GM23338 (cell line): ENCODE data around the gene KIF3C. TPM values are rescaled to one million over a fixed set of nuclear protein-coding genes. Genes with fewer than 3 reads are reported as not detected.
"Not testable (repeated sequence)": the region's sequence is repeated elsewhere in the genome, so short reads cannot be mapped to it uniquely, and the experiment has no call there.

Experiments used
- ATAC-seq: fragments of 200-7000 bp; cut with Tn5 transposase; 3 replicates; pipeline ENCODE4 v1.9.1; 2020
- DNase-seq: peaks from one replicate; pipeline ENCODE4 v3.0.0-alpha.2; 2015; ENCODE audit warnings: low spot score
- H2AFZ ChIP-seq: fragments of 200-600 bp; sonication (generic); 2 replicates; pipeline ENCODE4 v1.8.0; 2016; ENCODE audit warnings: antibody characterized with exemption, mild to moderate bottlenecking, moderate library complexity
- H3F3A ChIP-seq: fragments of 200-600 bp; sonication (generic); replicated peaks from 2 replicates; pipeline ENCODE4 v1.8.0; 2017; ENCODE audit warnings: antibody characterized with exemption, mixed run types, low read depth
- H3K27ac ChIP-seq: fragments of 200-600 bp; sonication (generic); 2 replicates; pipeline ENCODE4 v1.6.1; 2016; ENCODE audit warnings: low read depth
- H3K27me3 ChIP-seq: fragments of 200-600 bp; sonication (generic); 2 replicates; pipeline ENCODE4 v1.8.0; 2016; ENCODE audit warnings: mild to moderate bottlenecking, mixed run types, moderate library complexity; ENCODE audit not compliant: insufficient read depth
- H3K36me3 ChIP-seq: fragments of 200-600 bp; sonication (generic); 2 replicates; pipeline ENCODE4 v1.8.0; 2016; ENCODE audit warnings: mild to moderate bottlenecking; ENCODE audit not compliant: insufficient read depth
- H3K4me1 ChIP-seq: fragments of 200-600 bp; sonication (generic); 2 replicates; pipeline ENCODE4 v1.8.0; 2016; ENCODE audit warnings: mild to moderate bottlenecking, moderate library complexity; ENCODE audit not compliant: insufficient read depth
- H3K4me2 ChIP-seq: fragments of 200-600 bp; sonication (generic); 2 replicates; pipeline ENCODE4 v1.7.1; 2017; ENCODE audit warnings: mixed run types
- H3K4me3 ChIP-seq: fragments of 200-600 bp; sonication (generic); 2 replicates; pipeline ENCODE4 v1.6.1; 2016; ENCODE audit warnings: mixed run types
- H3K79me2 ChIP-seq: fragments of 200-600 bp; sonication (generic); replicated peaks from 2 replicates; pipeline ENCODE4 v1.8.0; 2017; ENCODE audit warnings: mild to moderate bottlenecking; ENCODE audit not compliant: insufficient read depth
- H3K9me2 ChIP-seq: fragments of 200-600 bp; sonication (generic); 2 replicates; pipeline ENCODE4 v1.8.0; 2017; ENCODE audit not compliant: insufficient read depth
- H4K20me1 ChIP-seq: fragments of 200-600 bp; sonication (generic); replicated peaks from 2 replicates; pipeline ENCODE4 v1.8.0; 2017; ENCODE audit warnings: mild to moderate bottlenecking; ENCODE audit not compliant: insufficient read depth
- H3K27ac Mint-ChIP-seq: 2 replicates; pipeline ENCODE4 v1.8.0; 2020; ENCODE audit warnings: inconsistent platforms, mild to moderate bottlenecking, moderate library complexity, mixed read lengths
- H3K27me3 Mint-ChIP-seq: 3 replicates; pipeline ENCODE4 v1.8.0; 2022; ENCODE audit warnings: low read depth, mild to moderate bottlenecking, moderate library complexity, mixed read lengths, inconsistent platforms; ENCODE audit not compliant: insufficient read depth, poor library complexity
- H3K36me3 Mint-ChIP-seq: 3 replicates; pipeline ENCODE4 v1.8.0; 2021; ENCODE audit warnings: low read depth, mild to moderate bottlenecking, inconsistent platforms, moderate library complexity, mixed read lengths
- H3K4me1 Mint-ChIP-seq: 3 replicates; pipeline ENCODE4 v1.8.0; 2020; ENCODE audit warnings: mild to moderate bottlenecking, inconsistent platforms, mixed read lengths
- H3K4me3 Mint-ChIP-seq: 3 replicates; pipeline ENCODE4 v1.8.0; 2021; ENCODE audit warnings: moderate library complexity, mild to moderate bottlenecking, inconsistent platforms, mixed read lengths
- H3K9me3 Mint-ChIP-seq: 3 replicates; pipeline ENCODE4 v1.8.0; 2020; ENCODE audit warnings: moderate library complexity, mild to moderate bottlenecking, inconsistent platforms, mixed read lengths
- CREB1 ChIP-seq: fragments of 250-450 bp; sonication (Bioruptor Pico); IDR thresholded peaks from 2 replicates; pipeline ENCODE4 v1.5.0; 2020; ENCODE audit warnings: low read depth, mild to moderate bottlenecking, moderate library complexity
- EZH2 ChIP-seq: fragments of 200-600 bp; sonication (generic); IDR thresholded peaks from one replicate; pipeline ENCODE4 v1.8.0; 2017; ENCODE audit warnings: antibody characterized with exemption, mild to moderate bottlenecking, low read depth; ENCODE audit not compliant: unreplicated experiment
- JUNB ChIP-seq: IDR thresholded peaks from one replicate; pipeline ENCODE4 v1.6.1; 2016; ENCODE audit warnings: antibody characterized with exemption; ENCODE audit not compliant: unreplicated experiment
- STAT1 ChIP-seq: IDR thresholded peaks from one replicate; pipeline ENCODE4 v1.6.1; 2016; ENCODE audit warnings: antibody characterized with exemption; ENCODE audit not compliant: unreplicated experiment
- ZNF114 ChIP-seq: fragments of 250-450 bp; sonication (Bioruptor Pico); IDR thresholded peaks from 2 replicates; pipeline ENCODE4 v1.5.0; 2020; ENCODE audit warnings: mild to moderate bottlenecking, moderate library complexity
- long read RNA-seq: library from polyadenylated mRNA; unstranded; transcript quantifications from one replicate; pipeline ENCODE4 v2.0.0, GENCODE V29; 2020; ENCODE audit not compliant: unreplicated experiment
- polyA plus RNA-seq: library from polyadenylated mRNA; unstranded; fragments of >200 nt; fragmentation: Nextera tagmentation; extraction: Ambion mirVana; gene quantifications from 2 replicates; pipeline ENCODE4 v1.2.1, GENCODE V29; 2016
- total RNA-seq: library from RNA; depleted of rRNA; stranded (reverse); fragments of >200 nt; shearing (Covaris generic); gene quantifications from 2 replicates; pipeline ENCODE4 v1.2.3, GENCODE V29; 2014; rRNA removed
- TF ChIP-seq, protein P1 (sequence below): IDR thresholded peaks from one replicate; pipeline ENCODE4 v1.6.1; 2018; ENCODE audit warnings: antibody characterized with exemption; ENCODE audit not compliant: unreplicated experiment
- TF ChIP-seq, protein P2 (sequence below): IDR thresholded peaks from 2 replicates; pipeline ENCODE4 v1.6.1; 2016; ENCODE audit warnings: antibody characterized with exemption

The KIF3C gene
- total RNA-seq (34.6 and 40.0 TPM in 2 replicates), polyA plus RNA-seq (14.9 and 16.7 TPM in 2 replicates)
- long read RNA-seq, partial matches to known transcripts: 0 of 1 reads
- long read RNA-seq, other reads (novel, unspliced or antisense): 1 of 1 reads

DNA sequence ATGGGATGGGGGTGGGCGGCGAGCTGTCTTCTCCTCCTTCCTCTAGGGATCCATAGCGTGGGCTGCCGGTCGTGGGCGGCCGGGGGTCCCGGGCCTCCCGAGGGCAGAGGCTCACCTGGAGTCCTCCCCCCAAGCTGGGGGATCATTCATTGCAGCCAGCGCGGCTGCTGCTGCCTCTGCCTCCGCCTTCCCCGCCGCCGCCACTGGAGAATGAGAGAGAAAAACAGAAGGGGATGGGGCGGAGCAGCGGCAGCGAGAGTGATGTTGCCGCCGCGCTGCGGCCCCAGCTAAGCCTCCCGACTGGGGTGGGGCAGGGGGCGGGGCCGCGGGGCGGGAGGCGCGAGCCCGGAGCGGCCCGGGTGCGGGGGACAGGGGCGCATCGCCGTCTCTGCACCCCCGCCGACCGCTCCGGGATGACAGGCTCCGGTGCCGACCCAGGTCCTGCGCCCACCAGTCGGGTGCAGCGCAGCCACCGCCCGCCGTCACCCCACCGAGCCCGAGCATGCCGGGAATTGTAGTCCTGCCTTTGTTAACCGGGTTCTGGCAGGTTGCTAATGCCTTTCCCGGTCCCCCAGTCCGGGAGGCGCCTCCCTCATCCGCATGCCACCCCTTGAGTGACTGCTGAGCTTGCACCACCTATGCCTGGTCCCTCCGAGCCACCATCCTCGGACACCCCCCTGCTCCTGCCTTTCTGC lies at the start of gene KIF3C:
KIF3C (minus strand) TSS at position 225 of the 695 bp plus-strand sequence. CDS start 580 bp downstream, outside the sequence.
- peaks cover 10% of the 10 kb centered on the region for H4K20me1 ChIP-seq
- peaks cover 31% of the 10 kb centered on the region for H3K36me3 Mint-ChIP-seq
- peak within 1 kb of the TSS; percentile 96 for H3K4me3 ChIP-seq
- H3K27me3 ChIP-seq: no peaks in the 10 kb centered on the region
- no peaks in the 10 kb centered on the region for H3K36me3 ChIP-seq
- peak within 1 kb of the TSS; percentile 97 for H2AFZ ChIP-seq
- H3K27ac ChIP-seq: peak within 1 kb of the TSS; percentile 97
- DNase-seq: peak; percentile 97
- peaks cover 34% of the 10 kb centered on the region for H3K4me1 ChIP-seq
- peak within 1 kb of the TSS; percentile 89 for H3K27ac Mint-ChIP-seq
- no peaks in the 10 kb centered on the region; the same call in 1 of the 2 replicates for H3K9me2 ChIP-seq
- H3K9me3 Mint-ChIP-seq: no peaks in the 10 kb centered on the region; the same call in 1 of the 3 replicates
- H3K79me2 ChIP-seq: peaks cover 38% of the 10 kb centered on the region
- peak; percentile 82 for ATAC-seq
- peaks cover 46% of the 10 kb centered on the region for H3K4me1 Mint-ChIP-seq
- peak within 1 kb of the TSS; percentile 82 for H3K4me3 Mint-ChIP-seq
- TF ChIP-seq, protein P1, sequence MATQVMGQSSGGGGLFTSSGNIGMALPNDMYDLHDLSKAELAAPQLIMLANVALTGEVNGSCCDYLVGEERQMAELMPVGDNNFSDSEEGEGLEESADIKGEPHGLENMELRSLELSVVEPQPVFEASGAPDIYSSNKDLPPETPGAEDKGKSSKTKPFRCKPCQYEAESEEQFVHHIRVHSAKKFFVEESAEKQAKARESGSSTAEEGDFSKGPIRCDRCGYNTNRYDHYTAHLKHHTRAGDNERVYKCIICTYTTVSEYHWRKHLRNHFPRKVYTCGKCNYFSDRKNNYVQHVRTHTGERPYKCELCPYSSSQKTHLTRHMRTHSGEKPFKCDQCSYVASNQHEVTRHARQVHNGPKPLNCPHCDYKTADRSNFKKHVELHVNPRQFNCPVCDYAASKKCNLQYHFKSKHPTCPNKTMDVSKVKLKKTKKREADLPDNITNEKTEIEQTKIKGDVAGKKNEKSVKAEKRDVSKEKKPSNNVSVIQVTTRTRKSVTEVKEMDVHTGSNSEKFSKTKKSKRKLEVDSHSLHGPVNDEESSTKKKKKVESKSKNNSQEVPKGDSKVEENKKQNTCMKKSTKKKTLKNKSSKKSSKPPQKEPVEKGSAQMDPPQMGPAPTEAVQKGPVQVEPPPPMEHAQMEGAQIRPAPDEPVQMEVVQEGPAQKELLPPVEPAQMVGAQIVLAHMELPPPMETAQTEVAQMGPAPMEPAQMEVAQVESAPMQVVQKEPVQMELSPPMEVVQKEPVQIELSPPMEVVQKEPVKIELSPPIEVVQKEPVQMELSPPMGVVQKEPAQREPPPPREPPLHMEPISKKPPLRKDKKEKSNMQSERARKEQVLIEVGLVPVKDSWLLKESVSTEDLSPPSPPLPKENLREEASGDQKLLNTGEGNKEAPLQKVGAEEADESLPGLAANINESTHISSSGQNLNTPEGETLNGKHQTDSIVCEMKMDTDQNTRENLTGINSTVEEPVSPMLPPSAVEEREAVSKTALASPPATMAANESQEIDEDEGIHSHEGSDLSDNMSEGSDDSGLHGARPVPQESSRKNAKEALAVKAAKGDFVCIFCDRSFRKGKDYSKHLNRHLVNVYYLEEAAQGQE: peak; percentile 11
- TF ChIP-seq JUNB: no peak
- TF ChIP-seq, protein P2, sequence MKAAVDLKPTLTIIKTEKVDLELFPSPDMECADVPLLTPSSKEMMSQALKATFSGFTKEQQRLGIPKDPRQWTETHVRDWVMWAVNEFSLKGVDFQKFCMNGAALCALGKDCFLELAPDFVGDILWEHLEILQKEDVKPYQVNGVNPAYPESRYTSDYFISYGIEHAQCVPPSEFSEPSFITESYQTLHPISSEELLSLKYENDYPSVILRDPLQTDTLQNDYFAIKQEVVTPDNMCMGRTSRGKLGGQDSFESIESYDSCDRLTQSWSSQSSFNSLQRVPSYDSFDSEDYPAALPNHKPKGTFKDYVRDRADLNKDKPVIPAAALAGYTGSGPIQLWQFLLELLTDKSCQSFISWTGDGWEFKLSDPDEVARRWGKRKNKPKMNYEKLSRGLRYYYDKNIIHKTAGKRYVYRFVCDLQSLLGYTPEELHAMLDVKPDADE: peak; percentile 75
- TF ChIP-seq CREB1 (CRISPR knock-in tag): peak; percentile 56
- no peak for TF ChIP-seq STAT1
- no peak for TF ChIP-seq EZH2
- TF ChIP-seq ZNF114 (CRISPR knock-in tag): no peak
- peaks cover 15% of the 10 kb centered on the region for H3F3A ChIP-seq
- H3K27me3 Mint-ChIP-seq: peaks cover 15% of the 10 kb centered on the region
- peak within 1 kb of the TSS; percentile 94 for H3K4me2 ChIP-seq

DNA sequence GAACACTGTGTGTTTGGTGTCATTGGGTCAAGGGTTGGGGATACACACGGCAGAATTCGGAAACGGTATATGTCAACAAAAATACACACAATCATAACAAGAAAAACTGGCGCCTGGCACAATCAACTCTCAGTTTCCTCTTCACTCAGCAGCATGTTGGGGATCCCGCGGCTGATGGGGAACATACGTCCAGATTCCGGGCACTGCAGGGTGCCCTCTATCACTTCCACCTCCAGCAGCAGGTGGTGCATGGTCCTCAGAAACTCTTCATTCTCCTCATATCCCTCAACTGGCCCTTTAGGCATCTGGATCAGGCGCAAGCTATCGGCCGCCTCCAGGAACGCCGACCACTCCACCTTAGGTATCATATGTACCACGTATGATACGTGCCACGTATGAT lies 45.8 kb upstream of the KIF3C start:
- not testable (repeated sequence) for H3K27ac Mint-ChIP-seq, ATAC-seq, H3K4me1 Mint-ChIP-seq, H4K20me1 ChIP-seq, H3K36me3 ChIP-seq, DNase-seq, H3K4me3 Mint-ChIP-seq, H2AFZ ChIP-seq, H3K79me2 ChIP-seq, H3K9me2 ChIP-seq, H3F3A ChIP-seq, H3K4me2 ChIP-seq, H3K9me3 Mint-ChIP-seq, H3K27me3 ChIP-seq, H3K36me3 Mint-ChIP-seq, H3K4me1 ChIP-seq, H3K27ac ChIP-seq, H3K4me3 ChIP-seq, H3K27me3 Mint-ChIP-seq
